Mesenchymal stem cell (in vitro differentiated cells and primary cell): Measurements from ENCODE around the gene INPP5B.

Experiments used
- DNase-seq: peaks from one replicate; pipeline ENCODE4 v3.0.0-alpha.2; 2013
- H2AFZ ChIP-seq: one replicate; pipeline ENCODE4 v1.6.1; 2013; ENCODE audit warnings: low read depth, mild to moderate bottlenecking, control low read depth, inconsistent platforms, low read length, moderate library complexity
- H2AK5ac ChIP-seq: 2 replicates; pipeline ENCODE4 v1.6.1; 2013; ENCODE audit warnings: low read length, moderate library complexity, mild to moderate bottlenecking, inconsistent platforms; ENCODE audit not compliant: severe bottlenecking
- H2BK120ac ChIP-seq: one replicate; pipeline ENCODE4 v1.6.1; 2013; ENCODE audit warnings: low read depth, mild to moderate bottlenecking, inconsistent platforms, low read length, moderate library complexity
- H2BK12ac ChIP-seq, 2 experiments: one replicate each; pipeline ENCODE4 v1.6.1; 2013; ENCODE audit warnings: inconsistent platforms in 2 of 2, low read length in 2 of 2, mild to moderate bottlenecking in 2 of 2, moderate library complexity in 2 of 2, control low read depth in 1 of 2
- H2BK15ac ChIP-seq: one replicate; pipeline ENCODE4 v1.6.1; 2013; ENCODE audit warnings: mild to moderate bottlenecking, low read depth, inconsistent platforms; ENCODE audit not compliant: poor library complexity, severe bottlenecking
- H2BK5ac ChIP-seq: 2 replicates; pipeline ENCODE4 v1.6.1; 2013; ENCODE audit warnings: low read depth, mild to moderate bottlenecking, low read length, control low read depth, inconsistent platforms; ENCODE audit not compliant: poor library complexity, severe bottlenecking
- H3K14ac ChIP-seq, 2 experiments: one replicate each; pipeline ENCODE4 v1.6.1; 2013; ENCODE audit warnings: inconsistent platforms in 2 of 2, low read length in 2 of 2, control low read depth in 1 of 2, mild to moderate bottlenecking in 1 of 2, moderate library complexity in 1 of 2
- H3K18ac ChIP-seq, 2 experiments: one replicate each; pipeline ENCODE4 v1.6.1; 2013; ENCODE audit warnings: inconsistent platforms in 2 of 2, low read length in 2 of 2, control low read depth in 1 of 2, low read depth in 1 of 2, mild to moderate bottlenecking in 1 of 2
- H3K23ac ChIP-seq, 2 experiments: one replicate each; pipeline ENCODE4 v1.6.1; 2013; ENCODE audit warnings: inconsistent platforms in 2 of 2, low read length in 2 of 2, mild to moderate bottlenecking in 2 of 2, moderate library complexity in 2 of 2, control low read depth in 1 of 2
- H3K27ac ChIP-seq: 2 replicates; pipeline ENCODE4 v1.5.1; 2013; ENCODE audit warnings: mild to moderate bottlenecking, moderate library complexity, low read length, control low read depth, inconsistent platforms; ENCODE audit not compliant: poor library complexity, severe bottlenecking
- H3K27me3 ChIP-seq, 2 experiments: 2 replicates each; pipeline versions ENCODE4 v1.6.1 to v1.7.0; 2013; ENCODE audit warnings: low read length in 2 of 2, mild to moderate bottlenecking in 2 of 2, moderate library complexity in 2 of 2, control low read depth in 1 of 2, inconsistent platforms in 1 of 2; ENCODE audit not compliant: control insufficient read depth in 1 of 2, insufficient read depth in 1 of 2
- H3K36me3 ChIP-seq, 2 experiments: 2 replicates each; pipeline versions ENCODE4 v1.6.1 to v1.7.0; 2013; ENCODE audit warnings: low read length in 2 of 2, control low read depth in 1 of 2, inconsistent platforms in 1 of 2, low read depth in 1 of 2, mild to moderate bottlenecking in 1 of 2; ENCODE audit not compliant: insufficient read depth in 2 of 2, control insufficient read depth in 1 of 2
- H3K4ac ChIP-seq, 2 experiments: one replicate each; pipeline ENCODE4 v1.6.1; 2013; ENCODE audit warnings: inconsistent platforms in 2 of 2, low read length in 2 of 2, mild to moderate bottlenecking in 2 of 2, moderate library complexity in 2 of 2, control low read depth in 1 of 2, low read depth in 1 of 2
- H3K4me1 ChIP-seq: 2 replicates; pipeline ENCODE4 v1.6.1; 2013; ENCODE audit warnings: low read depth, low read length, control low read depth; ENCODE audit not compliant: control insufficient read depth, insufficient read depth
- H3K4me2 ChIP-seq: 2 replicates; pipeline ENCODE4 v1.6.1; 2013; ENCODE audit warnings: low read length, mild to moderate bottlenecking, inconsistent platforms; ENCODE audit not compliant: poor library complexity, severe bottlenecking
- H3K4me3 ChIP-seq, 2 experiments: 2 replicates each; pipeline versions ENCODE4 v1.5.1 to v1.7.0; 2013; ENCODE audit warnings: low read length in 2 of 2, mild to moderate bottlenecking in 2 of 2, control low read depth in 1 of 2, low read depth in 1 of 2; ENCODE audit not compliant: insufficient read depth in 1 of 2
- H3K79me1 ChIP-seq: replicated peaks from 2 replicates; pipeline ENCODE4 v1.6.1; 2013; ENCODE audit warnings: mild to moderate bottlenecking, control low read depth, low read length, inconsistent platforms; ENCODE audit not compliant: poor library complexity, severe bottlenecking
- H3K9ac ChIP-seq: 2 replicates; pipeline ENCODE4 v1.7.0; 2013; ENCODE audit warnings: mild to moderate bottlenecking, low read length, moderate library complexity
- H3K9me3 ChIP-seq: 2 replicates; pipeline ENCODE4 v1.7.0; 2013; ENCODE audit warnings: mild to moderate bottlenecking, low read length; ENCODE audit not compliant: control insufficient read depth
- H4K8ac ChIP-seq: one replicate; pipeline ENCODE4 v1.6.1; 2013; ENCODE audit warnings: inconsistent platforms, mild to moderate bottlenecking, low read length, moderate library complexity
- H4K91ac ChIP-seq: one replicate; pipeline ENCODE4 v1.6.1; 2013; ENCODE audit warnings: mild to moderate bottlenecking, low read length, inconsistent platforms
- WGBS: methylation state at CpG from one replicate; pipeline ENCODE4 v1.1.7; 2013; ENCODE audit warnings: mixed read lengths; 5-methylcytosine and 5-hydroxymethylcytosine counted together

The INPP5B gene

GRCh38 chr1:37883671-37884070, 63.2 kb downstream of the INPP5B start:
- H3K4me2 ChIP-seq, result no peak overlapping the region
- peaks cover 3% of the 10 kb centered on the region for H3K79me1 ChIP-seq
- no peak overlapping the region for H2BK5ac ChIP-seq
- no peak overlapping the region for H3K27ac ChIP-seq
- H3K23ac ChIP-seq, result no peak overlapping the region
- no peak overlapping the region for H3K18ac ChIP-seq
- no peak for DNase-seq
- peaks cover 42 to 86% of the 10 kb centered on the region in 2 experiments for H3K36me3 ChIP-seq
- H2BK120ac ChIP-seq, result no peak overlapping the region
- H3K9ac ChIP-seq, result no peak overlapping the region
- no peaks in the 10 kb centered on the region for H3K27me3 ChIP-seq
- 73% methylated on average over 5 of the region's 5 CpGs for WGBS
- no peak overlapping the region for H2AFZ ChIP-seq
- no peaks in the 10 kb centered on the region for H3K4me1 ChIP-seq
- no peak overlapping the region for H3K4me3 ChIP-seq
- H3K14ac ChIP-seq, result no peak overlapping the region
- H3K9me3 ChIP-seq, result no peaks in the 10 kb centered on the region
- no peak overlapping the region for H2BK12ac ChIP-seq
- no peak overlapping the region for H2AK5ac ChIP-seq
- no peak overlapping the region for H3K4ac ChIP-seq
- no peak overlapping the region for H4K8ac ChIP-seq
- H2BK15ac ChIP-seq, result no peak overlapping the region
- no peak overlapping the region for H4K91ac ChIP-seq

- H3K4me2 ChIP-seq, result no peak overlapping the region
- H2BK5ac ChIP-seq, result peak overlapping the region; percentile 24
- no peaks in the 10 kb centered on the region for H3K9me3 ChIP-seq
- no peak overlapping the region for H4K8ac ChIP-seq
- DNase-seq, result no peak
- H2BK15ac ChIP-seq, result no peak overlapping the region
- no peak overlapping the region for H3K23ac ChIP-seq
- no peak overlapping the region for H3K9ac ChIP-seq
- H2AK5ac ChIP-seq, result no peak overlapping the region
- H3K79me1 ChIP-seq, result peaks cover 5% of the 10 kb centered on the region
- H2BK12ac ChIP-seq, result no peak overlapping the region
- 96% methylated on average over 4 of the region's 4 CpGs for WGBS
- H3K4me3 ChIP-seq, result no peak overlapping the region
- no peak overlapping the region for H2AFZ ChIP-seq
- no peak overlapping the region for H4K91ac ChIP-seq
- peaks cover 4% of the 10 kb centered on the region for H3K4me1 ChIP-seq
- no peak overlapping the region for H3K27ac ChIP-seq
- no peak overlapping the region for H3K14ac ChIP-seq
- H2BK120ac ChIP-seq, result no peak overlapping the region
- no peak overlapping the region for H3K4ac ChIP-seq
- H3K18ac ChIP-seq, result no peak overlapping the region
- peaks cover 39 to 83% of the 10 kb centered on the region in 2 experiments for H3K36me3 ChIP-seq
- no peaks in the 10 kb centered on the region for H3K27me3 ChIP-seq
Observed at GRCh38 chr1:37879865-37880264, 67.0 kb downstream of the INPP5B start.

GRCh38 chr1:37878071-37878470, 68.8 kb downstream of the INPP5B start:
- no peaks in the 10 kb centered on the region for H3K27me3 ChIP-seq
- no peak overlapping the region for H4K8ac ChIP-seq
- no peak overlapping the region for H3K4ac ChIP-seq
- H2BK5ac ChIP-seq, result no peak overlapping the region
- H2BK120ac ChIP-seq, result no peak overlapping the region
- no peak overlapping the region for H3K23ac ChIP-seq
- no peak overlapping the region for H3K4me2 ChIP-seq
- no peak overlapping the region for H2AFZ ChIP-seq
- H2BK15ac ChIP-seq, result no peak overlapping the region
- no peak overlapping the region for H3K4me3 ChIP-seq
- H3K79me1 ChIP-seq, result peaks cover 9% of the 10 kb centered on the region
- WGBS, result 95% methylated on average over 6 of the region's 6 CpGs
- H3K9ac ChIP-seq, result no peak overlapping the region
- H3K14ac ChIP-seq, result no peak overlapping the region
- no peak for DNase-seq
- H2BK12ac ChIP-seq, result no peak overlapping the region
- no peaks in the 10 kb centered on the region for H3K9me3 ChIP-seq
- no peak overlapping the region for H2AK5ac ChIP-seq
- peaks cover 4% of the 10 kb centered on the region for H3K4me1 ChIP-seq
- H4K91ac ChIP-seq, result no peak overlapping the region
- H3K36me3 ChIP-seq, result peaks cover 40 to 87% of the 10 kb centered on the region in 2 experiments
- no peak overlapping the region for H3K18ac ChIP-seq
- no peak overlapping the region for H3K27ac ChIP-seq

- no peak overlapping the region for H3K18ac ChIP-seq
- H2AFZ ChIP-seq, result no peak overlapping the region
- H2AK5ac ChIP-seq, result no peak overlapping the region
- no peaks in the 10 kb centered on the region for H3K27me3 ChIP-seq
- H3K4me3 ChIP-seq, result no peak overlapping the region
- no peak overlapping the region for H2BK120ac ChIP-seq
- no peak overlapping the region for H2BK12ac ChIP-seq
- H3K27ac ChIP-seq, result no peak overlapping the region
- H3K4me2 ChIP-seq, result no peak overlapping the region
- no peak overlapping the region for H4K8ac ChIP-seq
- H2BK5ac ChIP-seq, result no peak overlapping the region
- DNase-seq, result peak; percentile 19
- no peak overlapping the region for H4K91ac ChIP-seq
- peaks cover 11% of the 10 kb centered on the region for H3K79me1 ChIP-seq
- H3K9me3 ChIP-seq, result no peaks in the 10 kb centered on the region
- peaks cover 43 to 80% of the 10 kb centered on the region in 2 experiments for H3K36me3 ChIP-seq
- no peak overlapping the region for H3K23ac ChIP-seq
- no peak overlapping the region for H3K9ac ChIP-seq
- no CpG with 5 or more reads among the region's 1 CpG for WGBS
- no peak overlapping the region for H3K14ac ChIP-seq
- no peak overlapping the region for H3K4ac ChIP-seq
- no peak overlapping the region for H2BK15ac ChIP-seq
- peaks cover 4% of the 10 kb centered on the region for H3K4me1 ChIP-seq
Observed at GRCh38 chr1:37875833-37876232, 71.0 kb downstream of the INPP5B start.
